ENCODE results near the gene GSTT2.
"Not testable (repeated sequence)": the region's sequence is repeated elsewhere in the genome, so short reads cannot be mapped to it uniquely, and the experiment has no call there.

DNA sequence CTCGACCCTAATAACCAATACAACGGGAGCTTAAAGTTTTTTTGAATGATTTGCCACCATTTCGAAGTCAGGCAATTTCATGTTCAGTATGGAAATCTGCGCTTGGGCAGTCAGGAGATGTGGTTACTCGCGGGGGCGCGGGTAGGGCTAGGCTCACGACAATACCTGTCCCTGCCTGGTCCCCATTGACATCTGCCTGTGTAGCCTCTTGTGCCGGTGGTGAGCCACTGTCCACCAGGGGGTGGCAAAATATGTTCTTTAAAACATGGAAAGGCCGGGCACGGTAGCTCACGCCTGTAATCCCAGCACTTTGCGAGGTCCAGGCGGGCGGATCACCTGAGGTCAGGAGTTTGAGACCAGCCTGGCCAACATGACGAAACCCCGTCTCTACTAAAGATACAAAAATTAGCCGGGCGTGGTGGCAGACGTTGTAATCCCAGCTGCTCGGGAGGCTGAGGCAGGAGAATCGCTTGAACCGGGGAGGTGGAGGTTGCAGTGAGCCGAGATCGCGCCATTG, 5.0 kb upstream of the GSTT2 start:
- TF ChIP-seq, protein P1, sequence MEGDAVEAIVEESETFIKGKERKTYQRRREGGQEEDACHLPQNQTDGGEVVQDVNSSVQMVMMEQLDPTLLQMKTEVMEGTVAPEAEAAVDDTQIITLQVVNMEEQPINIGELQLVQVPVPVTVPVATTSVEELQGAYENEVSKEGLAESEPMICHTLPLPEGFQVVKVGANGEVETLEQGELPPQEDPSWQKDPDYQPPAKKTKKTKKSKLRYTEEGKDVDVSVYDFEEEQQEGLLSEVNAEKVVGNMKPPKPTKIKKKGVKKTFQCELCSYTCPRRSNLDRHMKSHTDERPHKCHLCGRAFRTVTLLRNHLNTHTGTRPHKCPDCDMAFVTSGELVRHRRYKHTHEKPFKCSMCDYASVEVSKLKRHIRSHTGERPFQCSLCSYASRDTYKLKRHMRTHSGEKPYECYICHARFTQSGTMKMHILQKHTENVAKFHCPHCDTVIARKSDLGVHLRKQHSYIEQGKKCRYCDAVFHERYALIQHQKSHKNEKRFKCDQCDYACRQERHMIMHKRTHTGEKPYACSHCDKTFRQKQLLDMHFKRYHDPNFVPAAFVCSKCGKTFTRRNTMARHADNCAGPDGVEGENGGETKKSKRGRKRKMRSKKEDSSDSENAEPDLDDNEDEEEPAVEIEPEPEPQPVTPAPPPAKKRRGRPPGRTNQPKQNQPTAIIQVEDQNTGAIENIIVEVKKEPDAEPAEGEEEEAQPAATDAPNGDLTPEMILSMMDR (IDR thresholded peaks at IDR 0.05) = not testable (repeated sequence)
- TF ChIP-seq POLR2AphosphoS5 (IDR thresholded peaks at IDR 0.05; ENCODE audit: insufficient read depth in 1 of 2, low read depth in 1 of 2); POLR2A (IDR thresholded peaks at IDR 0.05): not testable (repeated sequence)
